HCT116 (cell line): ENCODE data around the gene ALG2. TPM values are rescaled to one million over a fixed set of nuclear protein-coding genes. Genes with fewer than 3 reads are reported as not detected.

Experiments
- ATAC-seq: fragments of 200-7000 bp; cut with Tn5 transposase; 2 replicates; pipeline ENCODE4 v1.9.1; 2020; ENCODE audit warnings: mild to moderate bottlenecking, moderate library complexity
- BruUV-seq: library from RNA; stranded (reverse); fragments of 400-500 nt; replicated peaks from 2 replicates; lab custom pipeline; 2021; lab: Mats Ljungman, UMichigan
- CTCF ChIA-PET: fragments of 300-600 bp; sonication (Branson Sonifier 250); formaldehyde crosslinking; loops from one replicate; lab custom pipeline; 2021; ENCODE audit warnings: antibody characterized with exemption; lab: Charles Lee
- POLR2A ChIA-PET: fragments of 300-600, 350-600 bp; sonication (Branson Sonifier 250); formaldehyde crosslinking; loops from one replicate; lab custom pipeline; 2021; ENCODE audit warnings: antibody characterized with exemption; lab: Charles Lee
- RAD21 ChIA-PET, 2 experiments: fragments of 300-600 bp; sonication (Branson Sonifier 250); formaldehyde crosslinking; loops; one replicate each; lab custom pipeline; 2023; ENCODE audit warnings: low total read pairs in 2 of 2; ENCODE audit not compliant: uncharacterized antibody in 2 of 2, unreplicated experiment in 2 of 2, low non-redundant PET in 1 of 2; lab: Charles Lee
- DNase-seq: peaks from one replicate; pipeline ENCODE4 v3.0.0-alpha.2; 2010; ENCODE audit warnings: low read depth, low spot score
- H2AFZ ChIP-seq: fragments of 200-600 bp; shearing (Covaris generic), sonication (generic); 2 replicates; pipeline ENCODE4 v1.6.1; 2017; ENCODE audit warnings: low read depth, mixed run types, mixed read lengths, antibody characterized with exemption, low read length; ENCODE audit not compliant: poor library complexity, severe bottlenecking
- H3K27ac ChIP-seq: 2 replicates; pipeline ENCODE4 v1.5.1; 2012; ENCODE audit warnings: low read depth, low read length
- H3K27me3 ChIP-seq: fragments of 200-600 bp; sonication (generic); 2 replicates; pipeline ENCODE4 v1.6.1; 2016; ENCODE audit warnings: mixed run types, low read length, mixed read lengths; ENCODE audit not compliant: insufficient read depth
- H3K36me3 ChIP-seq, 2 experiments: fragments of 200-500 bp in 1 of 2; fragments of 200-600 bp in 1 of 2; sonication (Bioruptor generic) in 1 of 2; sonication (generic) in 1 of 2; 2 replicates each; pipeline versions ENCODE4 v1.5.1 to v1.6.1; 2014 to 2016; ENCODE audit warnings: low read length in 2 of 2, inconsistent platforms in 1 of 2, mixed read lengths in 1 of 2, mixed run types in 1 of 2; ENCODE audit not compliant: insufficient read depth in 2 of 2, control insufficient read depth in 1 of 2
- H3K4me1 ChIP-seq, 2 experiments: fragments of 200-600 bp in 1 of 2; sonication (generic) in 1 of 2; 2 replicates each; pipeline versions ENCODE4 v1.5.1 to v1.6.1; 2012 to 2017; ENCODE audit warnings: low read length in 2 of 2, inconsistent platforms in 1 of 2, mild to moderate bottlenecking in 1 of 2, mixed read lengths in 1 of 2, mixed run types in 1 of 2, moderate library complexity in 1 of 2; ENCODE audit not compliant: insufficient read depth in 2 of 2, control insufficient read depth in 1 of 2
- H3K4me2 ChIP-seq: fragments of 200-600 bp; sonication (generic); 2 replicates; pipeline ENCODE4 v1.6.1; 2017; ENCODE audit warnings: mixed run types, low read length, mixed read lengths
- H3K4me3 ChIP-seq, 2 experiments: fragments of 200-600 bp in 1 of 2; sonication (generic) in 1 of 2; replicated peaks in 1 of 2; 2 replicates each; pipeline ENCODE4 v1.5.1; 2011 to 2016; ENCODE audit warnings: low read length in 2 of 2, control low read depth in 1 of 2, low read depth in 1 of 2, mild to moderate bottlenecking in 1 of 2, mixed read lengths in 1 of 2, mixed run types in 1 of 2
- H3K79me2 ChIP-seq: fragments of 200-600 bp; sonication (generic); 2 replicates; pipeline ENCODE4 v1.6.1; 2017; ENCODE audit warnings: mild to moderate bottlenecking, mixed run types, low read length, moderate library complexity, mixed read lengths; ENCODE audit not compliant: insufficient read depth
- H3K9ac ChIP-seq: fragments of 200-600 bp; sonication (generic); 2 replicates; pipeline ENCODE4 v1.6.1; 2016; ENCODE audit warnings: low read length, mixed read lengths
- H3K9me2 ChIP-seq: fragments of 200-600 bp; sonication (generic), shearing (Covaris generic); 2 replicates; pipeline ENCODE4 v1.6.1; 2017; ENCODE audit warnings: mixed run types, mild to moderate bottlenecking, moderate library complexity; ENCODE audit not compliant: insufficient read depth
- H3K9me3 ChIP-seq, 2 experiments: fragments of 200-500 bp in 1 of 2; fragments of 200-600 bp in 1 of 2; sonication (Bioruptor generic) in 1 of 2; sonication (generic) in 1 of 2; 2 replicates each; pipeline ENCODE4 v1.6.1; 2014 to 2017; ENCODE audit warnings: low read length in 2 of 2, mixed read lengths in 2 of 2, inconsistent platforms in 1 of 2, low read depth in 1 of 2, mild to moderate bottlenecking in 1 of 2, mixed run types in 1 of 2, moderate library complexity in 1 of 2; ENCODE audit not compliant: control insufficient read depth in 1 of 2, insufficient read depth in 1 of 2
- H4K20me1 ChIP-seq: fragments of 200-600 bp; sonication (generic), shearing (Covaris generic); 2 replicates; pipeline ENCODE4 v1.6.1; 2017; ENCODE audit warnings: mixed run types, mild to moderate bottlenecking, moderate library complexity; ENCODE audit not compliant: insufficient read depth
- ATF3 ChIP-seq: IDR thresholded peaks from 2 replicates; pipeline ENCODE4 v1.6.1; 2012
- CBX3 ChIP-seq: IDR thresholded peaks from 2 replicates; pipeline ENCODE4 v1.6.1; 2012; ENCODE audit warnings: low read depth
- CEBPB ChIP-seq: IDR thresholded peaks from 2 replicates; pipeline ENCODE4 v1.6.1; 2012; ENCODE audit warnings: low read depth
- CTCF ChIP-seq, 3 experiments: fragments of 200-600 bp in 1 of 3; sonication (generic) in 1 of 3; IDR thresholded peaks in 2 of 3; conservative IDR thresholded peaks in 1 of 3; 2 replicates each; pipeline ENCODE4 v1.5.1; 2012 to 2017; ENCODE audit warnings: low read depth in 2 of 3, low read length in 2 of 3, antibody characterized with exemption in 1 of 3, borderline replicate concordance in 1 of 3, control low read depth in 1 of 3, mild to moderate bottlenecking in 1 of 3, mixed read lengths in 1 of 3, mixed run types in 1 of 3, moderate library complexity in 1 of 3; ENCODE audit not compliant: insufficient read depth in 1 of 3
- EGR1 ChIP-seq: IDR thresholded peaks from 2 replicates; pipeline ENCODE4 v1.6.1; 2012; ENCODE audit warnings: low read depth
- EZH2 ChIP-seq: fragments of 200-600 bp; sonication (generic); IDR thresholded peaks from 2 replicates; pipeline ENCODE4 v1.6.1; 2017; ENCODE audit warnings: antibody characterized with exemption, mixed run types
- EZH2phosphoT487 ChIP-seq: fragments of 200-600 bp; IDR thresholded peaks from 2 replicates; pipeline ENCODE4 v1.6.1; 2018; ENCODE audit warnings: antibody characterized with exemption, borderline replicate concordance
- FOSL1 ChIP-seq: IDR thresholded peaks from 2 replicates; pipeline ENCODE4 v1.6.1; 2012; ENCODE audit warnings: low read depth
- JUND ChIP-seq: IDR thresholded peaks from 2 replicates; pipeline ENCODE4 v1.6.1; 2012
- MAX ChIP-seq: IDR thresholded peaks from 2 replicates; pipeline ENCODE4 v1.6.1; 2012
- POLR2A ChIP-seq: IDR thresholded peaks from 2 replicates; pipeline ENCODE4 v1.7.0; 2011; ENCODE audit warnings: borderline replicate concordance; ENCODE audit not compliant: insufficient read depth, insufficient read length; ENCODE audit errors: extremely low read depth
- POLR2AphosphoS5 ChIP-seq: IDR thresholded peaks from 2 replicates; pipeline ENCODE4 v1.6.1; 2011; ENCODE audit warnings: mild to moderate bottlenecking, low read depth, low read length, moderate library complexity
- REST ChIP-seq: IDR thresholded peaks from 2 replicates; pipeline ENCODE4 v1.6.1; 2012; ENCODE audit warnings: low read depth
- SP1 ChIP-seq: IDR thresholded peaks from 2 replicates; pipeline ENCODE4 v1.6.1; 2012; ENCODE audit warnings: low read depth
- TCF7L2 ChIP-seq: IDR thresholded peaks from 2 replicates; pipeline ENCODE4 v1.7.0; 2011; ENCODE audit warnings: borderline replicate concordance, inconsistent platforms; ENCODE audit not compliant: insufficient read depth, insufficient read length; ENCODE audit errors: extremely low read depth
- YY1 ChIP-seq: IDR thresholded peaks from 2 replicates; pipeline ENCODE4 v1.6.1; 2011; ENCODE audit warnings: low read length, low read depth, moderate library complexity, mild to moderate bottlenecking; ENCODE audit not compliant: insufficient replicate concordance; ENCODE audit errors: extremely low read depth
- ZBTB33 ChIP-seq: IDR thresholded peaks from 2 replicates; pipeline ENCODE4 v1.6.1; 2011; ENCODE audit warnings: mild to moderate bottlenecking, low read length, moderate library complexity; ENCODE audit not compliant: insufficient replicate concordance; ENCODE audit errors: extremely low read depth
- ZFX ChIP-seq: fragments of 450-650 bp; IDR thresholded peaks from 2 replicates; pipeline ENCODE4 v1.6.1; 2017
- ZNF274 ChIP-seq: fragments of 200-500 bp; sonication (Bioruptor generic); IDR thresholded peaks from 2 replicates; pipeline ENCODE4 v1.6.1; 2014; ENCODE audit warnings: mild to moderate bottlenecking, low read depth, low read length, inconsistent platforms
- intact Hi-C: fragments of 100-400 bp; cut with micrococcal nuclease; formaldehyde crosslinking; loops from 2 replicates; pipeline ENCODE4 v1.10.0; 2022
- total RNA-seq: library from RNA; stranded (reverse); gene quantifications from one replicate; pipeline ENCODE4 v1.2.1, GENCODE V29; 2021; ENCODE audit not compliant: unreplicated experiment

The ALG2 gene
- total RNA-seq, 1 experiment from 2014 or later = 27.9 TPM

GRCh38 chr9:99230206-99230605 lies 8.5 kb upstream of the ALG2 start:
- BruUV-seq = no TSS peak
- Histone ChIP-seq H3K9me2 (no peaks in the 10 kb centered on the region), H3K27ac (no peak overlapping the region), H3K4me3 (no peak overlapping the region), H4K20me1 (no peaks in the 10 kb centered on the region), H2AFZ (no peak overlapping the region), H3K4me2 (no peak overlapping the region), H3K36me3 (peaks cover 23 to 28% of the 10 kb centered on the region in 2 experiments; a peak in 3 of 4 replicates), H3K79me2 (peaks cover 29% of the 10 kb centered on the region), H3K9ac (no peak overlapping the region), H3K27me3 (no peaks in the 10 kb centered on the region), H3K4me1 (no peaks in the 10 kb centered on the region), H3K9me3 (no peaks in the 10 kb centered on the region)
- no peak for DNase-seq
- ChIA-PET RAD21 (no interaction called here), CTCF (no interaction called here), POLR2A (no interaction called here)
- intact Hi-C loops = no loop called here
- TF ChIP-seq YY1 = no peak
- TF ChIP-seq CBX3 = no peak
- TF ChIP-seq TCF7L2 = no peak
- TF ChIP-seq ZFX = no peak
- TF ChIP-seq POLR2AphosphoS5 = no peak
- no peak for TF ChIP-seq EGR1
- no peak for TF ChIP-seq MAX
- no peak for TF ChIP-seq REST
- no peak for TF ChIP-seq ZNF274
- TF ChIP-seq CTCF (IDR thresholded peaks at IDR 0.05 in 2 of 3, conservative IDR thresholded peaks at IDR 0.05 in 1 of 3; ENCODE audit: borderline replicate concordance in 1 of 3, insufficient read depth in 1 of 3, low read depth in 2 of 3, low read length in 2 of 3) = no peak
- TF ChIP-seq EZH2 = no peak
- TF ChIP-seq CEBPB = no peak
- no peak for TF ChIP-seq POLR2A
- TF ChIP-seq JUND = no peak
- TF ChIP-seq FOSL1 = no peak
- no peak for TF ChIP-seq ZBTB33
- TF ChIP-seq SP1 = no peak
- TF ChIP-seq EZH2phosphoT487 = no peak
- TF ChIP-seq ATF3 = no peak
- ATAC-seq = no peak
